D721Med (cell line): ENCODE measurements around the gene KCND3.

Source experiments
- DNase-seq: peaks from one replicate; pipeline ENCODE4 v3.0.0; 2011; ENCODE audit warnings: low spot score; ENCODE audit not compliant: insufficient read length
- FAIRE-seq: peaks from 2 replicates; lab custom pipeline; 2011; peaks lifted over from hg19 to GRCh38; lab: Jason Lieb, UNC
- TF ChIP-seq, protein P1 (sequence below): IDR thresholded peaks from 2 replicates; pipeline ENCODE4 v1.5.1; 2012; ENCODE audit warnings: mild to moderate bottlenecking, control low read depth; ENCODE audit not compliant: insufficient read depth; ENCODE audit errors: missing control alignments

KCND3 gene

GRCh38 chr1:112002514-112002913 lies 13.0 kb upstream of the KCND3 start:
- no peak for DNase-seq
- TF ChIP-seq, protein P1, sequence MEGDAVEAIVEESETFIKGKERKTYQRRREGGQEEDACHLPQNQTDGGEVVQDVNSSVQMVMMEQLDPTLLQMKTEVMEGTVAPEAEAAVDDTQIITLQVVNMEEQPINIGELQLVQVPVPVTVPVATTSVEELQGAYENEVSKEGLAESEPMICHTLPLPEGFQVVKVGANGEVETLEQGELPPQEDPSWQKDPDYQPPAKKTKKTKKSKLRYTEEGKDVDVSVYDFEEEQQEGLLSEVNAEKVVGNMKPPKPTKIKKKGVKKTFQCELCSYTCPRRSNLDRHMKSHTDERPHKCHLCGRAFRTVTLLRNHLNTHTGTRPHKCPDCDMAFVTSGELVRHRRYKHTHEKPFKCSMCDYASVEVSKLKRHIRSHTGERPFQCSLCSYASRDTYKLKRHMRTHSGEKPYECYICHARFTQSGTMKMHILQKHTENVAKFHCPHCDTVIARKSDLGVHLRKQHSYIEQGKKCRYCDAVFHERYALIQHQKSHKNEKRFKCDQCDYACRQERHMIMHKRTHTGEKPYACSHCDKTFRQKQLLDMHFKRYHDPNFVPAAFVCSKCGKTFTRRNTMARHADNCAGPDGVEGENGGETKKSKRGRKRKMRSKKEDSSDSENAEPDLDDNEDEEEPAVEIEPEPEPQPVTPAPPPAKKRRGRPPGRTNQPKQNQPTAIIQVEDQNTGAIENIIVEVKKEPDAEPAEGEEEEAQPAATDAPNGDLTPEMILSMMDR: no peak
- FAIRE-seq: no peak

- TF ChIP-seq, protein P1: no peak
- DNase-seq (no peak), FAIRE-seq (no peak)
Measured at GRCh38 chr1:112001436-112001835, 12.0 kb upstream of the KCND3 start.

DNA sequence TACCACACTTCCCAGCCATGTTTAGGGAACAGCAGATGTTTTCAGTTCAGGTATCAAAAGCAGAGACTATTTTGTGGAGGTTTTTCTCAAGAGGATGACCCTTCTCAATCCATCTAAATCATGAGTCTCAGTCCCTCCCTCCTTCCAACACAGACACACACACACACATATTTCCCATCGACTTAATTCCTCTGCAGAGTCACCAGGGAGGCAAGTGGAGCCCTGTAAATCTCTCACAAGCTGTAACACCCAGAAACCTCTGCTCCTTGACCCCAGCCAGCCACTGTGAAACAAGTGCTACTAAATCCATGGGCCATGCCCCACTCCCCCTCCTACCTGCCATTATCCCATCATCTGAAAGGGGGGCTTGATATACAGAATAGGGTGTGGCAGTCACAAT lies 10.6 kb upstream of the KCND3 start:
- DNase-seq: no peak
- TF ChIP-seq, protein P1: no peak
- FAIRE-seq: no peak

GRCh38 chr1:111998332-111998731 lies 8.9 kb upstream of the KCND3 start:
- DNase-seq: no peak
- TF ChIP-seq, protein P1: no peak
- no peak for FAIRE-seq

- FAIRE-seq (no peak), DNase-seq (no peak)
- TF ChIP-seq, protein P1: no peak
Measured at GRCh38 chr1:111992476-111992875, 3.0 kb upstream of the KCND3 start.

GRCh38 chr1:111990878-111991718 lies 1.6 kb upstream of the KCND3 start:
- TF ChIP-seq, protein P1: peak; percentile 73
- DNase-seq: no peak

More at GRCh38 chr1:111990878-111991718, 1.6 kb upstream of the KCND3 start:
- FAIRE-seq: no peak
